Activated effector memory CD4-positive, alpha-beta T cell treated with Interleukin-2 at 50 U/mL for 16 hours (primary cell): ENCODE measurements around the gene ZNF556.

Source experiments
- DNase-seq: peaks from one replicate; pipeline ENCODE4 v3.0.0-alpha.2; 2020

The ZNF556 gene

DNA sequence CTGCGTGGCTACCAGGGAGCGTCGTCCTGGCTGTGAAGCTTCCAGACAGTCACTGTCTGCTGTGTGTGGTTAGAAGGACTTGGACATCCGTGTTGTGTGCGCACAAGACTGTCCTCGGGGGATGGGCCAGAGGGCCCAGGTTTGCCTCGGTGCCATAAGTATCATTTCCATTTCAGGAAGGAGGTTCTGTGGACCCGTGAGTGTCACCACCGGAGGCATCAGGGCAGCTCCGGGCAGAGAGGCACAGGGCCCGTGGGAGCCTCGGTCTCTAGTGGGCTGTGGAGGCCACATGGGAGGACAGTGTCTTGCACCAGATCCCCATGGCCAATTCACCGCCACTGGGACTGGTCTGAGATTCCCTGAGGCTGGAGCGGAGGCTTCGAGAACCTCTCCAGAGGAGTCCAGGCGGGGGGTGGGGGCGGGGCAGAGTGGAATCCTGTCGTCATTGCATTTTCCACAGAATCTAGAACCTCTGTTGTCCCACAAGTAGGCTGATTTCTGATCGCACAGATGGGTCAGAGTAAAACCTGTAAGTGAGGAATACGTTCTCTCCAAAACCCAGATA lies 39.6 kb downstream of the ZNF556 start:
- no peak for DNase-seq

DNA sequence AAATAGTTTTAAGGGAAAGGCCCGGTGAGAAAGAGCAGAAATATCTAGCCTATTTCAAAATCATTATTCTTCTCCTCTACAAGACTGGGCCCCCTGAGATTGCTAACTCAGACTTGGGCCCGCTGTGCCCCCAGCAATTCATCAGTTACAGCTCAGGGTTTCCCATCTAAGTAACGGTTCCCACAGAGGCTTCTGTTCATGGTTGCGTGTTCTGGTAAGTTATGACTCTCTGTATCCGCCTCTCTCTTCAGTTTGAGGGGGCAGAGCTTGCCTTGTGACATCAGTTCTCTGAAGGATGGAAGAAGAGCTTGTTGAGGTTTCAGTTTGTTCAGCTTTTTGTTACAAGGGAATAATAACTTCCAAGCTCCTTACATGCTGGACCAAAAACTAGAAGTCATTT lies 45.2 kb downstream of the ZNF556 start:
- DNase-seq = no peak

DNA sequence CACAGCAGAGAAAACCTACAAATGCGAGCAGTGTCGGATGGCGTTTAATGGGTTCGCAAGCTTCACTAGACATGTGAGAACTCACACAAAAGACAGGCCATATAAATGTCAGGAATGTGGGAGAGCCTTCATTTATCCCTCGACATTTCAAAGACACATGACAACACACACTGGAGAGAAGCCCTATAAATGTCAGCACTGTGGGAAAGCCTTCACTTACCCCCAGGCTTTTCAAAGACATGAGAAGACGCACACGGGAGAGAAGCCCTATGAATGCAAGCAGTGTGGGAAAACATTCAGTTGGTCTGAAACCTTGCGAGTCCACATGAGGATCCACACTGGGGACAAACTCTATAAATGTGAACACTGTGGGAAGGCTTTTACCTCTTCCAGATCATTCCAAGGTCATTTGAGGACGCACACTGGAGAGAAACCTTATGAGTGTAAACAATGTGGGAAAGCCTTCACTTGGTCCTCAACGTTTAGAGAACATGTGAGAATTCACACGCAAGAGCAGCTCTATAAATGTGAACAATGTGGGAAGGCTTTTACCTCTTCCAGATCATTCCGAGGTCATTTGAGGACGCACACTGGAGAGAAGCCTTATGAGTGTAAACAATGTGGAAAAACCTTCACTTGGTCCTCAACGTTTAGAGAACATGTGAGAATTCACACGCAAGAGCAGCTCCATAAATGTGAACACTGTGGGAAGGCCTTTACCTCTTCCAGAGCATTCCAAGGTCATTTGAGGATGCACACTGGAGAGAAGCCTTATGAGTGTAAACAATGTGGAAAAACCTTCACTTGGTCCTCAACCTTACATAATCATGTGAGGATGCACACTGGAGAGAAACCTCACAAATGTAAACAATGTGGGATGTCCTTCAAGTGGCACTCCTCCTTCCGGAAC lies 50.4 kb downstream of the ZNF556 start:
- DNase-seq = no peak

DNA sequence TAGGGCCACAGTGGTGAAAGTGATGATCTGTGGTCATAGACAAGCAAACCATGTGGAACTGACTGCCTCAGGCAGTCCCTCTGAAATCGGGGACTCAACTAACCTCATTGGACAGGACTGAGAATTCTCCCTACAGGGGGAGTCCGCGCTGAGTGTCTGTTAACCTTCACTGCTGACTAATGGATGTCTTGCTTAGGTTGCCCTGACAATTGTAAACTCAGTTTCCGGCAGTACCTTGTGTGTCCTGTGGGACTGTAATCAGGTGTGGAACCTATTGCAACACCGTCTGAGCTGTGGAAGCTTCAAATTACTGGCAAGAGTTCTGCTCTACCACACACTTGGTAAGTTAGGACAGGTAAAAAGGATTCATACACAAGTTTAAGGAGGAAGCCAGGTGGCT lies 55.9 kb downstream of the ZNF556 start:
- DNase-seq = no peak

DNA sequence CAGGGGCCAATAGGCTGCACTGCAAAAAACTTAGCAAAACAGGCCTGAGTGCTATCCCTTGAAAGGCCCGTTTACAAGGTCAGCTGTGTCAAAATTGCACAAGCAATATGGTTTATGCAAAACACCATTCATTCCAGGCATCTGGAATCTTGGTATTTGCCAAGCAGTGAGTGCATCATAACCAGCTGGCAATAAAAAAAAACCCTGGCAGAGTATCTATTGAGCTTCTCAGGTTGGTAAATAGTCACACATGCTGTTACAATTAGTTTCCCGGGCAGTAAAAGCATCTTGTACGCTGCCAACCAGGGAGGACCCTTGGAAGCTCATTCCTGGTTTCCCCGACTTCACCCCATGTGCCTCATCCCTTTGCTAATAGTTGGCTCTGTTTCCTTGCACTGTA lies 56.4 kb downstream of the ZNF556 start:
- no peak for DNase-seq

DNA sequence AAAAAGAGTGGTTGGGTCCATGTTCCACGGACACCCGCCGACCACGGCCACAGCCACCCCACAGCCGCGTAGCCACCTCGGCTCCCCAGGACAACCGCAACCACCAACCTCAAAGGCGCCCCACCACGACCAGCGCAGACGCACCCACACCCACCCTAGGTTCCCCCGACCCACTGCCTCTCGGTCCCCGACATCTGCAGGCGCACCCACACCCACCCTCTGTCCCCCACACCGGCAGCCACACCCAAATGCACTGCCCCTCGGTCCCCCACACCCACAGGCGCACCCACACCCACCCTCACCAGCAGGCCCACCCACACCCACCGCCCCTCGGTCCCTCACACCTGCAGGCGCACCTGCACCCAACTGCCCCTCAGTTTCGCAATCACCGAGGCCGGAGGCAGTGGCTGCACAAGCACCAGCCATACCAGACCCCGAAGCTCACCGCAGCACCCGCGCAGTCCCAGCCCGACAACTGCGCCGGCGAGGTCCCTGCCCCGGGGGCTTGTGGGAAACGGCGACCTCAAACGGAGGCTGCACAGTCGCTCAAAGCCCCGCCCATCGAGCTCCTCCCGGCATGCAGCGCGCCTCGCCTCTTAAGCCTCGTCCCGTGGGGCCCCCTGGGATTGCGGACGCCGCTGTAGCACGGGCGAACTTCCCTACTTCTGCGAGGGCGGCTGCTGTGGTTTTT lies 59.4 kb downstream of the ZNF556 start:
- no peak for DNase-seq

DNA sequence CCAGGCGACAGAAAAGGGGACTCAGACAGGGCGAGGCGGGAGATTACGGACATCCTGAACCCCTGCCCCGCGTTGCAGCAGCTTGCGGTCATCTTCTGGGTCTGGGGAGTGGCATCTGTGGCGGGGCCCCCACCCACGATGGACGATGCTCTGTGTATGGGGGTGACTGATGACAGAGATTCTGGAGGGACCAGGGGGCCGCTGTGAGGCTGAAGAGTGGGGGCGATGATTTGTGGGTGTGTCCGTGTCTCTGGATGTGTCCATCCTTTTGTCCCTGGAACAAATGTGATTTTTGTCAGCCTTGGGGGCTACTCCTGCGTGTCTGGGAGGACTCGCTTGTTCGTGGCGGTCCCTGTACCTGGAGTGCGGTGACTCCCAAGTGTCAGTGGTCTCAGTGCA lies 59.9 kb downstream of the ZNF556 start:
- no peak for DNase-seq
